ENCODE results near the gene BCO1.

BCO1 gene

DNA sequence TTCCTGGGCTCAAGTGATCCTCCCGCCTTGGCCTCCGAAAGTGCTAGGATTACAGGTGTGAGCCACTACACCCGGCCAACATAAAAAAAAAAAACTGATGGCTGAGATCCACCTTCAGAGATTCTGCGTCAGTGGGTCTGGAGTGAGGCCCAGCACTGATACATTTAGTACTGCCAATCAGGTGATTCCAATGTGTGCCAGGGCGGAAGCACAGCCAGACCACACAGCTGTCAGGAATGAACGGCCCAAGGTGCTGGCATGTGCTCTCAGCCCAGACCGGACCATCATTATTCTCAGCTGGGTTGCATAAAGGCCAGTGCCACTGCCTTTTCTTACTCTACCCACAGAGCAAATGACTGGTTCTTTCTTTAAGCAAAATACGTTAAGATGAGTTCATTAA is 1.2 kb upstream of the BCO1 start:
- no peak for DNase-seq
- H3K27me3 ChIP-seq = no peaks in the 10 kb centered on the region
- no peak overlapping the region for H3K4me3 ChIP-seq
- H3K27ac ChIP-seq = no peak overlapping the region
- no peaks in the 10 kb centered on the region for H3K4me1 ChIP-seq
- no peaks in the 10 kb centered on the region for H3K9me3 ChIP-seq
- no peaks in the 10 kb centered on the region for H3K36me3 ChIP-seq
- intact Hi-C loops (cut with DNase I; ENCODE audit: low total_unique reads) = no loop called here
- TF ChIP-seq, protein P1, sequence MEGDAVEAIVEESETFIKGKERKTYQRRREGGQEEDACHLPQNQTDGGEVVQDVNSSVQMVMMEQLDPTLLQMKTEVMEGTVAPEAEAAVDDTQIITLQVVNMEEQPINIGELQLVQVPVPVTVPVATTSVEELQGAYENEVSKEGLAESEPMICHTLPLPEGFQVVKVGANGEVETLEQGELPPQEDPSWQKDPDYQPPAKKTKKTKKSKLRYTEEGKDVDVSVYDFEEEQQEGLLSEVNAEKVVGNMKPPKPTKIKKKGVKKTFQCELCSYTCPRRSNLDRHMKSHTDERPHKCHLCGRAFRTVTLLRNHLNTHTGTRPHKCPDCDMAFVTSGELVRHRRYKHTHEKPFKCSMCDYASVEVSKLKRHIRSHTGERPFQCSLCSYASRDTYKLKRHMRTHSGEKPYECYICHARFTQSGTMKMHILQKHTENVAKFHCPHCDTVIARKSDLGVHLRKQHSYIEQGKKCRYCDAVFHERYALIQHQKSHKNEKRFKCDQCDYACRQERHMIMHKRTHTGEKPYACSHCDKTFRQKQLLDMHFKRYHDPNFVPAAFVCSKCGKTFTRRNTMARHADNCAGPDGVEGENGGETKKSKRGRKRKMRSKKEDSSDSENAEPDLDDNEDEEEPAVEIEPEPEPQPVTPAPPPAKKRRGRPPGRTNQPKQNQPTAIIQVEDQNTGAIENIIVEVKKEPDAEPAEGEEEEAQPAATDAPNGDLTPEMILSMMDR (IDR thresholded peaks at IDR 0.05) = no peak

DNA sequence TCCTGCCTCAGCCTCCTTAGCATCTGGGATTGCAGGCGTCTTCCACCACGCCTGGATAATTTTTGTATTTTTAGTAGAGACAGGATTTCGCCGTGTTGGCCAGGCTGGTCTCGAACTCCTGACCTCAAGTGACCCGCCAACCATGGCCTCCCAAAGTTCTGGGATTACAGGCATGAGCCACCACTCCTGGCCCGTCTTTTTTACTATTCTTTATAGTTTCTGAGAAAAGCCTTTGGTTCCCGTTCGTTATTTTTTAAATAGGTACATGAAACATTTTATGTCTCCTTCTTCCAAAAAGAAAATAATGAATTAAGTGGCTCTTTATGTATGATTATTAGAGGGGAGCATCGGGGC is 570 bp upstream of the BCO1 start:
- TF ChIP-seq, protein P1 (IDR thresholded peaks at IDR 0.05) = no peak
- DNase-seq = no peak
- Histone ChIP-seq H3K9me3 (no peaks in the 10 kb centered on the region), H3K27me3 (no peaks in the 10 kb centered on the region), H3K4me1 (no peaks in the 10 kb centered on the region), H3K4me3 (no peak overlapping the region), H3K36me3 (no peaks in the 10 kb centered on the region), H3K27ac (no peak overlapping the region)
- intact Hi-C loops (cut with DNase I; ENCODE audit: low total_unique reads) = no loop called here

- Histone ChIP-seq H3K4me3 (no peak overlapping the region), H3K27ac (no peak overlapping the region)
Measured at GRCh38 chr16:81239367-81240121, 1.1 kb downstream of the BCO1 start.

DNA sequence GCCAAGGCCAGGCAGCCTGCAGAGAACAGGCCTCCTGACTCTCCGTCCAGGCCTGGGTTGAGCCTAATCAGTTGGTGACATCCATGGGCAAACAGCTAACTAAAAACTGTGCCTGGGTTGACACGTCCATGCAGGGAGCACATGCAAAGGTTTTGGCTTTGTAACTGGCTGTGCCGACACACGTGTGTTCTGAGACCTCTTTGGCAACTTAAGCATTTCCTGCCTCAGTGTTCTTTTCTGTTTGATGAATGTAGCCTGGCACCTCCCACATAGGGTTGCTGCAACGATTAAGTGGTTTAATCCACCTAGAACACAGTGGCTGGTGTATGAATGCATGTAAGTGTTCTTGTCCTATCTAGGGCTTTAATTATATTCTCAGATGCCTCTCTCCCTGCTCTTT is 3.2 kb downstream of the BCO1 start:
- Histone ChIP-seq H3K27me3 (no peaks in the 10 kb centered on the region), H3K9me3 (no peaks in the 10 kb centered on the region), H3K36me3 (no peaks in the 10 kb centered on the region), H3K4me3 (no peak overlapping the region), H3K4me1 (no peaks in the 10 kb centered on the region), H3K27ac (no peak overlapping the region)
- DNase-seq = no peak
- TF ChIP-seq, protein P1 (IDR thresholded peaks at IDR 0.05) = no peak
- intact Hi-C loops (cut with DNase I; ENCODE audit: low total_unique reads) = no loop called here

More at GRCh38 chr16:81239367-81240121, 1.1 kb downstream of the BCO1 start:
- TF ChIP-seq, protein P1 (IDR thresholded peaks at IDR 0.05) = no peak
- intact Hi-C loops (cut with DNase I; ENCODE audit: low total_unique reads) = no loop called here
- no peak for DNase-seq
- no peaks in the 10 kb centered on the region for H3K4me1 ChIP-seq
- H3K9me3 ChIP-seq = no peaks in the 10 kb centered on the region
- H3K36me3 ChIP-seq = no peaks in the 10 kb centered on the region
- no peaks in the 10 kb centered on the region for H3K27me3 ChIP-seq

DNA sequence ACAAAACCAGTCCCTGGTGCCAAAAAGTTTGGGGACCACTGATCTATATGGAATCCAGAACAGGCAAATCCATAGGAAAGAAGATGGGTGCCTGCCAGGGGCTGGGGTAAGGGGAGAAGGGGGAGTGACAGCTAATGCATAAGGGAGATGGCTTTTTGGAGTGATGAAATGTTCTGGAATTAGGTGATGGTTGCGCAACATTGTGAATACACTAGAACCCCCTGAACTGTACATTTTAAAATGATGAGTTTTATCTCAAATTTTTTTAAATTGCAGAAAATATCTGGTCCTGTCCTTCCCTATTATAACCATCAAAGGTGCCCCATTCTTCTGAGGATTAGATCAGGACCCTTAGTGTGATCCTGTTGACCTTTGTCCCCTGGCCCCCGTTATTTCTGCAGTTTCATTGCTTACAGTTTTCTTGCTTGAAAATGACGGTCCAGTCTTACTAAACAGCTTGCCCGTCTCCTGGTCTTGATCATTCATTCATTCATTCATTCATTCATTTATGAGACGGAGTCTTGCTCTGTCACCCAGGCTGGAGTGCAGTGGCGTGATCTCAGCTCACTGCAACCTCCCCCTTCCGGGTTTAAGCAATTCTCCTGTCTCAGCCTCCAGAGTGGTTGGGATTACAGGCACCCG is 4.6 kb downstream of the BCO1 start:
- Histone ChIP-seq H3K36me3 (no peaks in the 10 kb centered on the region), H3K27me3 (no peaks in the 10 kb centered on the region), H3K4me3 (no peak overlapping the region), H3K27ac (no peak overlapping the region), H3K4me1 (no peaks in the 10 kb centered on the region), H3K9me3 (no peaks in the 10 kb centered on the region)
- DNase-seq = no peak
- TF ChIP-seq, protein P1 (IDR thresholded peaks at IDR 0.05) = no peak
- intact Hi-C loops (cut with DNase I; ENCODE audit: low total_unique reads) = no loop called here
